ENCODE results near the gene TMEM88. TPM values are rescaled to one million over a fixed set of nuclear protein-coding genes. Genes with fewer than 3 reads are reported as not detected.

The TMEM88 gene
- total and polyA plus RNA-seq, 2 of the 4 experiments (the other 2 are of a cell fraction): 2.1 TPM; not detected in 1

- no peaks in the 10 kb centered on the region for H3K9me3 ChIP-seq (ENCODE audit: control insufficient read depth, insufficient read depth, low read length)
- no peak overlapping the region for H2BK5ac ChIP-seq (ENCODE audit: low read depth, low read length, poor library complexity, severe bottlenecking)
- peaks cover 60% of the 10 kb centered on the region for H3K36me3 ChIP-seq (ENCODE audit: control insufficient read depth, insufficient read depth, low read length)
- H2AK5ac ChIP-seq (ENCODE audit: low read depth, low read length): no peak overlapping the region
- H3K4me2 ChIP-seq (ENCODE audit: low read depth, low read length): no peak overlapping the region
- H4K8ac ChIP-seq (ENCODE audit: low read depth in 2 of 2, low read length in 2 of 2): no peak overlapping the region
- TF ChIP-seq RCOR1 (IDR thresholded peaks at IDR 0.05; ENCODE audit: insufficient replicate concordance, low read length): no peak
- TF ChIP-seq CHD1 (IDR thresholded peaks at IDR 0.05; ENCODE audit: low read depth, low read length): no peak
- TF ChIP-seq BHLHE40 (IDR thresholded peaks at IDR 0.05; ENCODE audit: low read depth, low read length): no peak
- TF ChIP-seq POLR2A (IDR thresholded peaks at IDR 0.05; ENCODE audit: low read depth, low read length): no peak
- no peak for TF ChIP-seq RAD21 (IDR thresholded peaks at IDR 0.05; ENCODE audit: low read length)
- TF ChIP-seq CEBPB (IDR thresholded peaks at IDR 0.05; ENCODE audit: low read depth, low read length): no peak
- TF ChIP-seq SMC3 (IDR thresholded peaks at IDR 0.05; ENCODE audit: low read depth, low read length): no peak
- TF ChIP-seq NFE2L2 (IDR thresholded peaks at IDR 0.05; ENCODE audit: low read depth, low read length): no peak
- TF ChIP-seq MAZ (IDR thresholded peaks at IDR 0.05; ENCODE audit: borderline replicate concordance, low read depth, low read length): no peak
- TF ChIP-seq USF2 (IDR thresholded peaks at IDR 0.05; ENCODE audit: low read depth, low read length): no peak
- no peak for TF ChIP-seq CTCF (conservative IDR thresholded peaks at IDR 0.05; ENCODE audit: low read depth, low read length)
- no peak for TF ChIP-seq RFX5 (IDR thresholded peaks at IDR 0.05; ENCODE audit: low read depth, low read length)
- no peak for TF ChIP-seq MAFK (IDR thresholded peaks at IDR 0.05; ENCODE audit: low read depth, low read length)
- no peak for TF ChIP-seq ELK1 (IDR thresholded peaks at IDR 0.05; ENCODE audit: borderline replicate concordance, low read depth, low read length)
- TF ChIP-seq FOS (IDR thresholded peaks at IDR 0.05; ENCODE audit: low read depth, low read length): no peak
- TF ChIP-seq MXI1 (IDR thresholded peaks at IDR 0.05; ENCODE audit: borderline replicate concordance, low read depth, low read length): no peak
- H3K9me1 ChIP-seq (ENCODE audit: insufficient read depth, low read length): peaks cover 7% of the 10 kb centered on the region; the same call in 1 of the 2 replicates
- no peak overlapping the region for H2AFZ ChIP-seq (replicated peaks; ENCODE audit: low read length, poor library complexity)
- no peak overlapping the region for H2AK9ac ChIP-seq (replicated peaks; ENCODE audit: low read depth, low read length, poor library complexity)
- H3K4me1 ChIP-seq (ENCODE audit: control insufficient read depth, insufficient read depth, low read length): peaks cover 8% of the 10 kb centered on the region
- CTCF ChIA-PET: no interaction called here
- H3K9ac ChIP-seq (ENCODE audit: low read depth, low read length): no peak overlapping the region
- H3K14ac ChIP-seq (replicated peaks; ENCODE audit: low read depth, low read length): no peak overlapping the region
- no peak overlapping the region for H4K91ac ChIP-seq (ENCODE audit: insufficient read depth, low read depth, low read length)
- H2BK15ac ChIP-seq (ENCODE audit: low read depth, low read length): no peak overlapping the region
- POLR2A ChIA-PET (ENCODE audit: unreplicated experiment): no interaction called here
- H3K18ac ChIP-seq (ENCODE audit: low read depth, low read length): no peak overlapping the region
- no peak overlapping the region for H4K5ac ChIP-seq (ENCODE audit: low read depth, low read length)
- ATAC-seq (ENCODE audit: low read depth) (no peak), DNase-seq (no peak)
- no peak overlapping the region for H3K56ac ChIP-seq (ENCODE audit: extremely low read depth, insufficient read depth, low read length)
- H2BK120ac ChIP-seq (ENCODE audit: low read depth, low read length): no peak overlapping the region
- no peak overlapping the region for H3K4me3 ChIP-seq (ENCODE audit: insufficient read depth, low read depth, low read length)
- H3K79me1 ChIP-seq (ENCODE audit: low read depth in 1 of 2, low read length in 2 of 2): peaks cover 4 to 47% of the 10 kb centered on the region in 2 experiments; a peak in 3 of 4 replicates
- intact Hi-C loops (cut with micrococcal nuclease): no loop called here
- WGBS, 2 experiments (ENCODE audit: extremely low coverage in 2 of 2, insufficient read length in 1 of 2): 80% methylated on average over 1 of the region's 9 CpGs; no CpG with 5 or more reads in 1 of the 2 experiments
- in situ Hi-C loops (cut with MboI; ENCODE audit: low sequenced_read_pairs): no loop called here
- H3K27ac ChIP-seq (ENCODE audit: insufficient read depth, low read length): no peak overlapping the region
- H3K4ac ChIP-seq (ENCODE audit: low read depth, low read length): no peak overlapping the region
- TSS peak; percentile 79 for BruUV-seq (replicated peaks)
- H3K27me3 ChIP-seq (ENCODE audit: control insufficient read depth, insufficient read depth, low read length): no peaks in the 10 kb centered on the region
- H3K23ac ChIP-seq (ENCODE audit: low read depth, low read length): no peak overlapping the region
- no peak overlapping the region for H2BK20ac ChIP-seq (ENCODE audit: low read depth, low read length)
- H4K20me1 ChIP-seq (ENCODE audit: insufficient read depth, low read length): peaks cover 8% of the 10 kb centered on the region
- dilution Hi-C loops (cut with HindIII; ENCODE audit: low sequenced_read_pairs, unreplicated experiment): no loop called here
Observed at GRCh38 chr17:7894226-7894625, 39.4 kb downstream of the TMEM88 start.

Data from IMR-90 (cell line).